AG04449 (cell line): ENCODE measurements around the gene ITGAL.

Experiments used
- CTCF ChIA-PET: fragments of 350-600 bp; formaldehyde crosslinking; extraction: SDS; loops from one replicate; lab custom pipeline; 2021; ENCODE audit warnings: antibody characterized with exemption; lab: Yijun Ruan, JAX
- POLR2A ChIA-PET: fragments of 400-600, 350-600 bp; formaldehyde crosslinking; extraction: SDS; loops from one replicate; lab custom pipeline; 2020; ENCODE audit warnings: antibody characterized with exemption, inconsistent platforms; lab: Yijun Ruan, JAX
- DNase-seq: peaks from one replicate; pipeline ENCODE4 v3.0.0-alpha.2; 2010; ENCODE audit warnings: low read depth, low spot score
- H3K4me3 ChIP-seq: 2 replicates; pipeline ENCODE4 v1.5.1; 2011; ENCODE audit warnings: low read depth, mild to moderate bottlenecking, control low read depth, low read length
- CTCF ChIP-seq: IDR thresholded peaks from one replicate; pipeline ENCODE4 v1.5.1; 2011; ENCODE audit warnings: mild to moderate bottlenecking, moderate library complexity, low read length, control low read depth, inconsistent platforms; ENCODE audit not compliant: insufficient read depth; ENCODE audit errors: missing control alignments

Gene ITGAL

DNA sequence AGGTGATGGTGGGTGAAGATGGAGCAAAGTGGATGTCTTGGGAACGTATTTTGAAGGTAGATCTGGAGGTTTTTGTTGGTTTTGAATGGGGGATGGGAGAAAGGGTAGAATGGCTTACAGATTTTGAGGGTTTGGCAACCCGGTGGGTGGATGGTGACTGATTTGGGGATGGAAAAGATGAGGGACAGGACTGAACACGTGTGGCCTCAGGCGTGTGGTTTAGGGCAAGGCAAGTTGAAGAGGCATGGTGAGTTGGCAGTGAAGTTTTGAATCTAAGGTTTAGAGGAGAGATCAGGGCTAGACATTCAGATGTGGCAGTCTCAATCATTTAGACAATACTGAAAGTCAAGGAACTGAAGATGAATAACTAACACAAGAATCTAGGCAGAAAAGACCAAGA is 37.7 kb upstream of the ITGAL start:
- no peak for DNase-seq
- H3K4me3 ChIP-seq, result no peak overlapping the region
- ChIA-PET CTCF (interaction anchor here (0.8 to 1.4 kb wide), 2 partner anchors 12 to 25 kb away, joined by 3 to 4 read pairs; no protein-coding TSS in a partner anchor), POLR2A (no interaction called here)
- TF ChIP-seq CTCF, result no peak

DNA sequence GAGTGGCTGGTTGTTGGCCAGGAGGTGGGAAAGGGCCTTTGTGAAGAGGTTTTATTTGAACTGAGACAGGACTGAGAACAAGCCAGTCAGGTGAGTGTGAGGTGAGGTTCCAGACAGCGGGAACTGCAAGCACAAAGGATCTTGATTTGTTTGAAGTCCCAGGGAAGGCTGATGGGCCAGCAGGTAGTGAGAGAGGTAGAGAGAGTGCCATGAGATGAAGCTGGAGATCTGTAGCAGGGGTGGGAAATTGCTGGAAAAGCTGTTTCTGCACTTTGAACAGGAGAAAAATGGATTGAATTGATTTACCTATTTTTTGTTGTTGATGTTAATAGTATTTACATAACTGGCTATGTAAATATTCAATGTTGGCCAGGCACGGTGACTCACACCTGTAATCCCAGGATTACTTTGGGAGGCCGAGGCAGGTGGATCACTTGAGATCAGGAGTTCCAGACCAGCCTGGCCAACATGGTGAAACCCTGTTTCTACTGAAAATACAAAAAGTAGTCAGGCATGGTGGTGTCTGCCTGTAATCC is 35.0 kb upstream of the ITGAL start:
- ChIA-PET CTCF (interaction anchor here (0.6 to 1.9 kb wide), 5 partner anchors 10 to 213 kb away, joined by 3 to 8 read pairs (median 3); partner anchors contain the start of gene PRR14), POLR2A (no interaction called here)
- no peak for DNase-seq
- TF ChIP-seq CTCF, result no peak
- H3K4me3 ChIP-seq, result no peak overlapping the region

DNA sequence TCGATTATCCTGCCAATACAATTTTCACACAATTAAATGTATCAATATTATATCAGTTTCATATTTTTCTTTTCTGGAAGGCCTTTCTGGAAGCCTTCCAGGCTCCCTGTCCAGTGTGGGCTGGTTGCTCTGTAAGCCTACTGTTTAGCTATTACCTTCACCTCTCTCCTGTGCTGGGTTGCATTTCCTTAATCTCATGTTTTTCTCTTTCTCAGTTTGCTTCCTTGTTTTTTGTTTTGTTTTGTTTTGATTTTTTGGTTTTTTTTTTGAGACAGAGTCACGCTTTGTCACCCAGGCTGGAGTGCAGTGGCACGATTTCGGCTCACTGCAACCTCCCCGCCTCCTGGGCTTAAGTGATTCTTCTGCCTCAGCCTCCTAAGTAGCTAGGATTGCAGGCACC is 33.7 kb upstream of the ITGAL start:
- CTCF ChIA-PET, result interaction anchor here (0.5 to 2.2 kb wide), 3 partner anchors 8 to 99 kb away, joined by 3 to 14 read pairs (median 4); partner anchors contain the start of gene DCTPP1

DNA sequence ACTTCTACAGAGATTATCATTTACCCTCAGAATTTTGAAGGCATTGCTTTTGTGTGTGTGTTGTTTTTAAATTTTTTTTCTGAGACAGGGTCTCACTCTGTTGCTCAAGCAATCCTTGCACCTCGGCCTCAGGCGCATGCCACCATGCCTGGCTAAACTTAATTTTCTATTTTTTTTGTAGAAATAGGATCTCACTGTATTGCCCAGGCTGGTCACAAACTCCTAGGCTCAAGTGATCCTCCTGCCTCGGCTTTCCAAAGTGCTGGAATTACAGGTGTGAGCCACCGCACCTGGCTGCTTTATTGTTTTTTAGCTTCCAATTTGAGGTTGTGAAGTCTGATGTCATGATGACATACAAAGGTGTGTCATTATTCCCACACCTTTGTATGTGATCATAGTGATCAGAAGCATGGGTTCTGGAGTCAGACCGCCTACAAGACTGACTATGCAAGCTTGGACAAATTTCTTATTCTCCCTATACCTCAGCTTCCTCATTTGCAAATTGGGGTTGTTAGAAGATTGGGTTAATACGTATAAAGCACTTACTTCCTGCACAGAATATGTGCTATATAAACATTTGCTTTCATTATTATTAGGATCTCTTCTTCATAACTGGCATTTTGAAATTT is 32.7 kb upstream of the ITGAL start:
- ChIA-PET POLR2A (no interaction called here), CTCF (interaction anchor here (2.2 to 2.7 kb wide), 2 partner anchors 9 to 10 kb away, joined by 14 to 17 read pairs; partner anchors contain the start of gene DCTPP1)
- no peak overlapping the region for H3K4me3 ChIP-seq
- DNase-seq, result no peak
- no peak for TF ChIP-seq CTCF

More for the DNA sequence above, 33.7 kb upstream of the ITGAL start:
- DNase-seq, result no peak
- H3K4me3 ChIP-seq, result no peak overlapping the region
- TF ChIP-seq CTCF, result no peak
- POLR2A ChIA-PET, result no interaction called here

- DNase-seq, result no peak
- TF ChIP-seq CTCF, result no peak
- no peak overlapping the region for H3K4me3 ChIP-seq
- POLR2A ChIA-PET, result no interaction called here
- CTCF ChIA-PET, result interaction anchor here (0.9 to 6.3 kb wide), 4 partner anchors 14 to 186 kb away, joined by 4 to 43 read pairs (median 6); partner anchors contain the start of gene DCTPP1
These were observed 28.9 kb upstream of the ITGAL start for GRCh38 chr16:30443631-30444030.
